OCI-LY7 (cell line): ENCODE data around the gene WDR74. TPM values are rescaled to one million over a fixed set of nuclear protein-coding genes. Genes with fewer than 3 reads are reported as not detected.
"Not testable (repeated sequence)": the region's sequence is repeated elsewhere in the genome, so short reads cannot be mapped to it uniquely, and the experiment has no call there.

ENCODE experiments used
- BruUV-seq: library from RNA; stranded (reverse); fragments of 400-500 nt; replicated peaks from 2 replicates; lab custom pipeline; 2021; lab: Mats Ljungman, UMichigan
- CTCF ChIA-PET: fragments of 300-600 bp; sonication (Branson Sonifier 250); formaldehyde crosslinking; loops from one replicate; lab custom pipeline; 2022; ENCODE audit warnings: antibody characterized with exemption; ENCODE audit not compliant: unreplicated experiment; lab: Charles Lee
- POLR2A ChIA-PET: fragments of 300-600 bp; sonication (Branson Sonifier 250); formaldehyde crosslinking; loops from one replicate; lab custom pipeline; 2022; ENCODE audit warnings: antibody characterized with exemption; lab: Charles Lee
- DNase-seq: peaks from one replicate; pipeline ENCODE4 v3.0.0-alpha.2; 2015; ENCODE audit warnings: low spot score
- H2AFZ ChIP-seq: fragments of 200-600 bp; sonication (generic), shearing (Covaris generic); 2 replicates; pipeline ENCODE4 v1.6.1; 2014; ENCODE audit warnings: mild to moderate bottlenecking, antibody characterized with exemption, low read length, moderate library complexity
- H3K27ac ChIP-seq: fragments of 200-600 bp; sonication (generic); 2 replicates; pipeline ENCODE4 v1.5.1; 2014; ENCODE audit warnings: mixed run types, low read depth, mild to moderate bottlenecking, moderate library complexity, low read length, inconsistent platforms; ENCODE audit not compliant: poor library complexity, severe bottlenecking
- H3K36me3 ChIP-seq: fragments of 200-600 bp; sonication (generic); 2 replicates; pipeline ENCODE4 v1.6.1; 2014; ENCODE audit warnings: mild to moderate bottlenecking, antibody characterized with exemption, low read length, moderate library complexity, mixed read lengths; ENCODE audit not compliant: insufficient read depth
- H3K4me1 ChIP-seq: fragments of 200-600 bp; sonication (generic); 2 replicates; pipeline ENCODE4 v1.5.1; 2014; ENCODE audit warnings: mild to moderate bottlenecking, low read length; ENCODE audit not compliant: insufficient read depth, poor library complexity, severe bottlenecking
- H3K4me2 ChIP-seq: fragments of 200-600 bp; sonication (generic); 2 replicates; pipeline ENCODE4 v1.6.1; 2014; ENCODE audit warnings: mild to moderate bottlenecking, low read length
- H3K4me3 ChIP-seq: fragments of 200-600 bp; sonication (generic); 2 replicates; pipeline ENCODE4 v1.5.1; 2014; ENCODE audit warnings: mild to moderate bottlenecking, low read depth, low read length; ENCODE audit not compliant: poor library complexity, severe bottlenecking
- H3K79me2 ChIP-seq: fragments of 200-600 bp; sonication (generic); 2 replicates; pipeline ENCODE4 v1.6.1; 2016; ENCODE audit warnings: low read depth, mild to moderate bottlenecking, low read length, moderate library complexity, mixed read lengths; ENCODE audit not compliant: insufficient read depth
- H3K9me2 ChIP-seq: fragments of 200-600 bp; sonication (generic); 2 replicates; pipeline ENCODE4 v1.6.1; 2016; ENCODE audit warnings: mild to moderate bottlenecking, low read length, mixed read lengths; ENCODE audit not compliant: insufficient read depth
- H3K9me3 ChIP-seq: fragments of 200-600 bp; sonication (generic); 2 replicates; pipeline ENCODE4 v1.6.1; 2014; ENCODE audit warnings: mild to moderate bottlenecking, mixed run types, low read length, mixed read lengths
- H4K20me1 ChIP-seq: fragments of 200-600 bp; sonication (generic); 2 replicates; pipeline ENCODE4 v1.6.1; 2014; ENCODE audit warnings: mild to moderate bottlenecking, antibody characterized with exemption, low read length, moderate library complexity, mixed read lengths; ENCODE audit not compliant: insufficient read depth
- CTCF ChIP-seq: fragments of 200-600 bp; sonication (generic); conservative IDR thresholded peaks from 2 replicates; pipeline ENCODE4 v1.5.1; 2014; ENCODE audit warnings: mild to moderate bottlenecking, antibody characterized with exemption, low read length, moderate library complexity, mixed read lengths
- EZH2phosphoT487 ChIP-seq: fragments of 200-600 bp; sonication (generic); IDR thresholded peaks from 2 replicates; pipeline ENCODE4 v1.6.1; 2018; ENCODE audit warnings: low read depth, borderline replicate concordance, mild to moderate bottlenecking, mixed run types, antibody characterized with exemption, low read length, moderate library complexity, mixed read lengths
- intact Hi-C: fragments of 100-400 bp; cut with micrococcal nuclease; formaldehyde crosslinking; loops from one replicate; pipeline ENCODE4 v1.10.0; 2022; ENCODE audit not compliant: unreplicated experiment
- total RNA-seq, 2 experiments: library from RNA; depleted of rRNA in 1 of 2; stranded (reverse); fragments of >200 nt in 1 of 2; shearing (Covaris generic) in 1 of 2; gene quantifications; 2 replicates each; pipeline ENCODE4 v1.2.3, GENCODE V29; 2014 to 2022

Gene WDR74
- total RNA-seq, 2 experiments from 2014 or later = 98.4 to 139 TPM

GRCh38 chr11:62846177-62846576 is 6.8 kb upstream of the WDR74 start:
- POLR2A ChIA-PET = interaction anchor here (5.3 kb wide), 1 partner anchor 9 kb away, joined by 45 read pairs; no protein-coding TSS in a partner anchor

GRCh38 chr11:62844154-62844553 is 4.8 kb upstream of the WDR74 start:
- H3K9me3 ChIP-seq = no peaks in the 10 kb centered on the region
- intact Hi-C loops = loop anchor here (5.0 kb wide), 1 partner anchor 117 kb away; the partner anchor contains the start of genes HNRNPUL2 and TTC9C
- no peak overlapping the region for H3K27ac ChIP-seq
- no peaks in the 10 kb centered on the region for H3K9me2 ChIP-seq
- H3K4me3 ChIP-seq = no peak overlapping the region
- CTCF ChIA-PET = no interaction called here
- peaks cover 19% of the 10 kb centered on the region for H3K4me1 ChIP-seq
- BruUV-seq = no TSS peak
- peaks cover 3% of the 10 kb centered on the region; the same call in 1 of the 2 replicates for H3K79me2 ChIP-seq
- H2AFZ ChIP-seq = no peak overlapping the region
- no peak overlapping the region for H3K4me2 ChIP-seq
- no peak for DNase-seq
- H3K36me3 ChIP-seq = no peaks in the 10 kb centered on the region
- POLR2A ChIA-PET = interaction anchor here (5.3 kb wide), 1 partner anchor 11 kb away, joined by 45 read pairs; no protein-coding TSS in a partner anchor
- TF ChIP-seq CTCF = no peak
- no peak for TF ChIP-seq EZH2phosphoT487
- H4K20me1 ChIP-seq = no peaks in the 10 kb centered on the region

More at GRCh38 chr11:62846177-62846576, 6.8 kb upstream of the WDR74 start:
- no TSS peak for BruUV-seq
- CTCF ChIA-PET = no interaction called here
- H3K27ac ChIP-seq = no peak overlapping the region
- H3K4me3 ChIP-seq = no peak overlapping the region
- no peaks in the 10 kb centered on the region for H4K20me1 ChIP-seq
- H3K4me1 ChIP-seq = peaks cover 11% of the 10 kb centered on the region
- no peak for DNase-seq
- H3K9me3 ChIP-seq = no peaks in the 10 kb centered on the region
- H3K79me2 ChIP-seq = no peaks in the 10 kb centered on the region
- intact Hi-C loops = no loop called here
- TF ChIP-seq EZH2phosphoT487 = no peak
- no peak for TF ChIP-seq CTCF
- no peak overlapping the region for H3K4me2 ChIP-seq
- no peak overlapping the region for H2AFZ ChIP-seq
- H3K36me3 ChIP-seq = peaks cover 2% of the 10 kb centered on the region; the same call in 1 of the 2 replicates
- H3K9me2 ChIP-seq = no peaks in the 10 kb centered on the region

- Histone ChIP-seq H2AFZ (0 out of 2 replicates have a peak overlapping the region, but pooled peaks have one; percentile 37), H3K79me2 (peaks cover 9% of the 10 kb centered on the region), H4K20me1 (no peaks in the 10 kb centered on the region), H3K36me3 (peaks cover 4% of the 10 kb centered on the region; the same call in 1 of the 2 replicates), H3K4me3 (no peak overlapping the region), H3K4me1 (peaks cover 19% of the 10 kb centered on the region), H3K9me3 (no peaks in the 10 kb centered on the region), H3K9me2 (no peaks in the 10 kb centered on the region), H3K4me2 (no peak overlapping the region), H3K27ac (no peak overlapping the region)
- BruUV-seq = no TSS peak
- intact Hi-C loops = loop anchor here (5.0 kb wide), 1 partner anchor 116 kb away; the partner anchor contains the start of genes HNRNPUL2 and TTC9C
- DNase-seq = no peak
- POLR2A ChIA-PET = interaction anchor here (5.3 kb wide), 1 partner anchor 12 kb away, joined by 45 read pairs; no protein-coding TSS in a partner anchor
- no peak for TF ChIP-seq CTCF
- no peak for TF ChIP-seq EZH2phosphoT487
- CTCF ChIA-PET = interaction anchor here (0.6 kb wide), 1 partner anchor 12 kb away, joined by 8 read pairs; the partner anchor contains the start of gene STX5
These were observed 4.1 kb upstream of the WDR74 start for GRCh38 chr11:62843466-62843865.

- POLR2A ChIA-PET = interaction anchor here (0.6 to 5.3 kb wide), 5 partner anchors 9 to 169 kb away, joined by 3 to 45 read pairs (median 4); partner anchors contain the start of gene SLC3A2
- BruUV-seq = not testable (repeated sequence)
- H3K4me3 ChIP-seq = peak overlapping the region; percentile 63
These were observed 3.5 kb upstream of the WDR74 start for GRCh38 chr11:62842891-62843290.

More at GRCh38 chr11:62842891-62843290, 3.5 kb upstream of the WDR74 start:
- Histone ChIP-seq H3K4me2 (peak overlapping the region; percentile 97), H3K4me1 (peaks cover 24% of the 10 kb centered on the region), H3K79me2 (peaks cover 15% of the 10 kb centered on the region), H3K27ac (peak overlapping the region; percentile 90), H2AFZ (peak overlapping the region; percentile 81; the same call in 1 of the 2 replicates)
- intact Hi-C loops = loop anchor here (5.0 kb wide), 1 partner anchor 116 kb away; the partner anchor contains the start of genes HNRNPUL2 and TTC9C
- CTCF ChIA-PET = interaction anchor here (0.6 to 1.0 kb wide), 2 partner anchors 11 kb away, joined by 3 to 8 read pairs; partner anchors contain the start of gene STX5
- not testable (repeated sequence) for H4K20me1 ChIP-seq, H3K9me2 ChIP-seq, H3K9me3 ChIP-seq, DNase-seq, H3K36me3 ChIP-seq
